ELR (cell line): ENCODE data around the gene TRIM33.
"Not testable (repeated sequence)": the region's sequence is repeated elsewhere in the genome, so short reads cannot be mapped to it uniquely, and the experiment has no call there.

Experiments used
- DNase-seq: peaks from one replicate; pipeline ENCODE4 v3.0.0-alpha.2; 2015; ENCODE audit warnings: low read depth

The TRIM33 gene

GRCh38 chr1:114467491-114467890 is 43.5 kb downstream of the TRIM33 start:
- no peak for DNase-seq

- DNase-seq = no peak
These were observed 44.5 kb downstream of the TRIM33 start for GRCh38 chr1:114466334-114467014.

GRCh38 chr1:114462963-114463362 is 48.0 kb downstream of the TRIM33 start:
- DNase-seq = no peak

GRCh38 chr1:114462341-114462740 is 48.7 kb downstream of the TRIM33 start:
- DNase-seq = no peak

GRCh38 chr1:114458237-114458777 is 52.7 kb downstream of the TRIM33 start:
- DNase-seq = peak; percentile 83

- no peak for DNase-seq
These were observed 53.2 kb downstream of the TRIM33 start for GRCh38 chr1:114457675-114458236.

- DNase-seq = no peak
These were observed 54.4 kb downstream of the TRIM33 start for GRCh38 chr1:114456586-114456985.

- peak; percentile 39 for DNase-seq
These were observed 55.8 kb downstream of the TRIM33 start for GRCh38 chr1:114455102-114455785.

- no peak for DNase-seq
These were observed 56.5 kb downstream of the TRIM33 start for GRCh38 chr1:114454539-114454938.

GRCh38 chr1:114453361-114453784 is 57.6 kb downstream of the TRIM33 start:
- DNase-seq = no peak

GRCh38 chr1:114448370-114449036 is 62.5 kb downstream of the TRIM33 start:
- DNase-seq = no peak

- DNase-seq = no peak
These were observed 64.8 kb downstream of the TRIM33 start for GRCh38 chr1:114446198-114446597.

GRCh38 chr1:114443226-114443625 is 67.8 kb downstream of the TRIM33 start:
- not testable (repeated sequence) for DNase-seq

GRCh38 chr1:114441332-114441731 is 69.7 kb downstream of the TRIM33 start:
- no peak for DNase-seq

- no peak for DNase-seq
These were observed 71.6 kb downstream of the TRIM33 start for GRCh38 chr1:114439369-114439768.

GRCh38 chr1:114437812-114438211 is 73.2 kb downstream of the TRIM33 start:
- DNase-seq = no peak

GRCh38 chr1:114436799-114437198 is 74.2 kb downstream of the TRIM33 start:
- DNase-seq = no peak

GRCh38 chr1:114435088-114435715 is 75.8 kb downstream of the TRIM33 start:
- DNase-seq = no peak

GRCh38 chr1:114431026-114431425 is 80.0 kb downstream of the TRIM33 start:
- no peak for DNase-seq

GRCh38 chr1:114428083-114428754 is 82.8 kb downstream of the TRIM33 start:
- DNase-seq = peak; percentile 40

GRCh38 chr1:114427612-114428011 is 83.4 kb downstream of the TRIM33 start:
- no peak for DNase-seq
